GM23338 (cell line): ENCODE data around the gene BTBD9.

Source experiments
- CREB1 ChIP-seq: fragments of 250-450 bp; sonication (Bioruptor Pico); IDR thresholded peaks from 2 replicates; pipeline ENCODE4 v1.5.0; 2020; ENCODE audit warnings: low read depth, mild to moderate bottlenecking, moderate library complexity
- CTCF ChIP-seq, 2 experiments: fragments of 200-600 bp in 1 of 2; sonication (generic) in 1 of 2; conservative IDR thresholded peaks; 2 replicates each; pipeline versions ENCODE4 v1.5.1 to v1.6.1; 2016 to 2017; ENCODE audit warnings: antibody characterized with exemption in 2 of 2, low read depth in 2 of 2, mild to moderate bottlenecking in 2 of 2, moderate library complexity in 1 of 2
- EZH2 ChIP-seq: fragments of 200-600 bp; sonication (generic); IDR thresholded peaks from one replicate; pipeline ENCODE4 v1.8.0; 2017; ENCODE audit warnings: antibody characterized with exemption, mild to moderate bottlenecking, low read depth; ENCODE audit not compliant: unreplicated experiment
- EZH2phosphoT487 ChIP-seq: fragments of 200-600 bp; sonication (generic); IDR thresholded peaks from one replicate; pipeline ENCODE4 v1.8.1; 2018; ENCODE audit warnings: antibody characterized with exemption; ENCODE audit not compliant: unreplicated experiment
- JUNB ChIP-seq: IDR thresholded peaks from one replicate; pipeline ENCODE4 v1.6.1; 2016; ENCODE audit warnings: antibody characterized with exemption; ENCODE audit not compliant: unreplicated experiment
- NANOG ChIP-seq: IDR thresholded peaks from 2 replicates; pipeline ENCODE4 v1.6.1; 2016; ENCODE audit warnings: antibody characterized with exemption, borderline replicate concordance
- POLR2AphosphoS5 ChIP-seq: IDR thresholded peaks from 2 replicates; pipeline ENCODE4 v1.6.1; 2016; ENCODE audit warnings: antibody characterized with exemption, low read depth
- STAT1 ChIP-seq: IDR thresholded peaks from one replicate; pipeline ENCODE4 v1.6.1; 2016; ENCODE audit warnings: antibody characterized with exemption; ENCODE audit not compliant: unreplicated experiment
- ZNF114 ChIP-seq: fragments of 250-450 bp; sonication (Bioruptor Pico); IDR thresholded peaks from 2 replicates; pipeline ENCODE4 v1.5.0; 2020; ENCODE audit warnings: mild to moderate bottlenecking, moderate library complexity
- ZNF331 ChIP-seq: fragments of 250-450 bp; sonication (Bioruptor Pico); IDR thresholded peaks from 2 replicates; pipeline ENCODE4 v1.5.0; 2020; ENCODE audit warnings: low read depth, mild to moderate bottlenecking, moderate library complexity
- TF ChIP-seq, protein P1 (sequence below): IDR thresholded peaks from one replicate; pipeline ENCODE4 v1.6.1; 2018; ENCODE audit warnings: antibody characterized with exemption; ENCODE audit not compliant: unreplicated experiment
- TF ChIP-seq, protein P2 (sequence below): IDR thresholded peaks from 2 replicates; pipeline ENCODE4 v1.6.1; 2016; ENCODE audit warnings: antibody characterized with exemption
- TF ChIP-seq, protein P3 (sequence below): fragments of 250-450 bp; sonication (Bioruptor Pico); IDR thresholded peaks from 2 replicates; pipeline ENCODE4 v1.5.0; 2020; ENCODE audit warnings: mild to moderate bottlenecking, moderate library complexity

DNA sequence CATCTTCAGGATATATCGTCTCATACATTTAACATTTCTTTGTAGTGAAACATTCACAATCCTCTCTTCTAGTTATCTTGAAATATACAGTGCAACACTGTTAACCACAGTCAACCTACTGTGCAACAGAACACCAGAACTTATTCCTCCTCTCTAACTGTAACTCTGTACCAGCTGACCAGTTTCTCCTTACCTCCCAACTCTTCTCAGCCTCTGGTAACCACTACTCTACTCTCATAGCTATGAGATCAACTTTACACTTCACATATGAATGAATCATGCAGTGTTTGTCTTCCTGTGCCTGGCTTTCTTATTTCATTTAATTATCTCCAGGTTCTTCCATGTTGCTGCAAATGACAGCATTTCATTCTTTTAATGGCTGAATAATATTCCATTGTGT, 337.6 kb downstream of the BTBD9 start:
- TF ChIP-seq CTCF (conservative IDR thresholded peaks at IDR 0.05; ENCODE audit: low read depth in 2 of 2): no peak
- TF ChIP-seq, protein P1, sequence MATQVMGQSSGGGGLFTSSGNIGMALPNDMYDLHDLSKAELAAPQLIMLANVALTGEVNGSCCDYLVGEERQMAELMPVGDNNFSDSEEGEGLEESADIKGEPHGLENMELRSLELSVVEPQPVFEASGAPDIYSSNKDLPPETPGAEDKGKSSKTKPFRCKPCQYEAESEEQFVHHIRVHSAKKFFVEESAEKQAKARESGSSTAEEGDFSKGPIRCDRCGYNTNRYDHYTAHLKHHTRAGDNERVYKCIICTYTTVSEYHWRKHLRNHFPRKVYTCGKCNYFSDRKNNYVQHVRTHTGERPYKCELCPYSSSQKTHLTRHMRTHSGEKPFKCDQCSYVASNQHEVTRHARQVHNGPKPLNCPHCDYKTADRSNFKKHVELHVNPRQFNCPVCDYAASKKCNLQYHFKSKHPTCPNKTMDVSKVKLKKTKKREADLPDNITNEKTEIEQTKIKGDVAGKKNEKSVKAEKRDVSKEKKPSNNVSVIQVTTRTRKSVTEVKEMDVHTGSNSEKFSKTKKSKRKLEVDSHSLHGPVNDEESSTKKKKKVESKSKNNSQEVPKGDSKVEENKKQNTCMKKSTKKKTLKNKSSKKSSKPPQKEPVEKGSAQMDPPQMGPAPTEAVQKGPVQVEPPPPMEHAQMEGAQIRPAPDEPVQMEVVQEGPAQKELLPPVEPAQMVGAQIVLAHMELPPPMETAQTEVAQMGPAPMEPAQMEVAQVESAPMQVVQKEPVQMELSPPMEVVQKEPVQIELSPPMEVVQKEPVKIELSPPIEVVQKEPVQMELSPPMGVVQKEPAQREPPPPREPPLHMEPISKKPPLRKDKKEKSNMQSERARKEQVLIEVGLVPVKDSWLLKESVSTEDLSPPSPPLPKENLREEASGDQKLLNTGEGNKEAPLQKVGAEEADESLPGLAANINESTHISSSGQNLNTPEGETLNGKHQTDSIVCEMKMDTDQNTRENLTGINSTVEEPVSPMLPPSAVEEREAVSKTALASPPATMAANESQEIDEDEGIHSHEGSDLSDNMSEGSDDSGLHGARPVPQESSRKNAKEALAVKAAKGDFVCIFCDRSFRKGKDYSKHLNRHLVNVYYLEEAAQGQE: no peak
- no peak for TF ChIP-seq EZH2phosphoT487
- no peak for TF ChIP-seq POLR2AphosphoS5
- no peak for TF ChIP-seq CREB1 (CRISPR knock-in tag)
- no peak for TF ChIP-seq EZH2
- TF ChIP-seq, protein P2, sequence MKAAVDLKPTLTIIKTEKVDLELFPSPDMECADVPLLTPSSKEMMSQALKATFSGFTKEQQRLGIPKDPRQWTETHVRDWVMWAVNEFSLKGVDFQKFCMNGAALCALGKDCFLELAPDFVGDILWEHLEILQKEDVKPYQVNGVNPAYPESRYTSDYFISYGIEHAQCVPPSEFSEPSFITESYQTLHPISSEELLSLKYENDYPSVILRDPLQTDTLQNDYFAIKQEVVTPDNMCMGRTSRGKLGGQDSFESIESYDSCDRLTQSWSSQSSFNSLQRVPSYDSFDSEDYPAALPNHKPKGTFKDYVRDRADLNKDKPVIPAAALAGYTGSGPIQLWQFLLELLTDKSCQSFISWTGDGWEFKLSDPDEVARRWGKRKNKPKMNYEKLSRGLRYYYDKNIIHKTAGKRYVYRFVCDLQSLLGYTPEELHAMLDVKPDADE: no peak
- TF ChIP-seq, protein P3, sequence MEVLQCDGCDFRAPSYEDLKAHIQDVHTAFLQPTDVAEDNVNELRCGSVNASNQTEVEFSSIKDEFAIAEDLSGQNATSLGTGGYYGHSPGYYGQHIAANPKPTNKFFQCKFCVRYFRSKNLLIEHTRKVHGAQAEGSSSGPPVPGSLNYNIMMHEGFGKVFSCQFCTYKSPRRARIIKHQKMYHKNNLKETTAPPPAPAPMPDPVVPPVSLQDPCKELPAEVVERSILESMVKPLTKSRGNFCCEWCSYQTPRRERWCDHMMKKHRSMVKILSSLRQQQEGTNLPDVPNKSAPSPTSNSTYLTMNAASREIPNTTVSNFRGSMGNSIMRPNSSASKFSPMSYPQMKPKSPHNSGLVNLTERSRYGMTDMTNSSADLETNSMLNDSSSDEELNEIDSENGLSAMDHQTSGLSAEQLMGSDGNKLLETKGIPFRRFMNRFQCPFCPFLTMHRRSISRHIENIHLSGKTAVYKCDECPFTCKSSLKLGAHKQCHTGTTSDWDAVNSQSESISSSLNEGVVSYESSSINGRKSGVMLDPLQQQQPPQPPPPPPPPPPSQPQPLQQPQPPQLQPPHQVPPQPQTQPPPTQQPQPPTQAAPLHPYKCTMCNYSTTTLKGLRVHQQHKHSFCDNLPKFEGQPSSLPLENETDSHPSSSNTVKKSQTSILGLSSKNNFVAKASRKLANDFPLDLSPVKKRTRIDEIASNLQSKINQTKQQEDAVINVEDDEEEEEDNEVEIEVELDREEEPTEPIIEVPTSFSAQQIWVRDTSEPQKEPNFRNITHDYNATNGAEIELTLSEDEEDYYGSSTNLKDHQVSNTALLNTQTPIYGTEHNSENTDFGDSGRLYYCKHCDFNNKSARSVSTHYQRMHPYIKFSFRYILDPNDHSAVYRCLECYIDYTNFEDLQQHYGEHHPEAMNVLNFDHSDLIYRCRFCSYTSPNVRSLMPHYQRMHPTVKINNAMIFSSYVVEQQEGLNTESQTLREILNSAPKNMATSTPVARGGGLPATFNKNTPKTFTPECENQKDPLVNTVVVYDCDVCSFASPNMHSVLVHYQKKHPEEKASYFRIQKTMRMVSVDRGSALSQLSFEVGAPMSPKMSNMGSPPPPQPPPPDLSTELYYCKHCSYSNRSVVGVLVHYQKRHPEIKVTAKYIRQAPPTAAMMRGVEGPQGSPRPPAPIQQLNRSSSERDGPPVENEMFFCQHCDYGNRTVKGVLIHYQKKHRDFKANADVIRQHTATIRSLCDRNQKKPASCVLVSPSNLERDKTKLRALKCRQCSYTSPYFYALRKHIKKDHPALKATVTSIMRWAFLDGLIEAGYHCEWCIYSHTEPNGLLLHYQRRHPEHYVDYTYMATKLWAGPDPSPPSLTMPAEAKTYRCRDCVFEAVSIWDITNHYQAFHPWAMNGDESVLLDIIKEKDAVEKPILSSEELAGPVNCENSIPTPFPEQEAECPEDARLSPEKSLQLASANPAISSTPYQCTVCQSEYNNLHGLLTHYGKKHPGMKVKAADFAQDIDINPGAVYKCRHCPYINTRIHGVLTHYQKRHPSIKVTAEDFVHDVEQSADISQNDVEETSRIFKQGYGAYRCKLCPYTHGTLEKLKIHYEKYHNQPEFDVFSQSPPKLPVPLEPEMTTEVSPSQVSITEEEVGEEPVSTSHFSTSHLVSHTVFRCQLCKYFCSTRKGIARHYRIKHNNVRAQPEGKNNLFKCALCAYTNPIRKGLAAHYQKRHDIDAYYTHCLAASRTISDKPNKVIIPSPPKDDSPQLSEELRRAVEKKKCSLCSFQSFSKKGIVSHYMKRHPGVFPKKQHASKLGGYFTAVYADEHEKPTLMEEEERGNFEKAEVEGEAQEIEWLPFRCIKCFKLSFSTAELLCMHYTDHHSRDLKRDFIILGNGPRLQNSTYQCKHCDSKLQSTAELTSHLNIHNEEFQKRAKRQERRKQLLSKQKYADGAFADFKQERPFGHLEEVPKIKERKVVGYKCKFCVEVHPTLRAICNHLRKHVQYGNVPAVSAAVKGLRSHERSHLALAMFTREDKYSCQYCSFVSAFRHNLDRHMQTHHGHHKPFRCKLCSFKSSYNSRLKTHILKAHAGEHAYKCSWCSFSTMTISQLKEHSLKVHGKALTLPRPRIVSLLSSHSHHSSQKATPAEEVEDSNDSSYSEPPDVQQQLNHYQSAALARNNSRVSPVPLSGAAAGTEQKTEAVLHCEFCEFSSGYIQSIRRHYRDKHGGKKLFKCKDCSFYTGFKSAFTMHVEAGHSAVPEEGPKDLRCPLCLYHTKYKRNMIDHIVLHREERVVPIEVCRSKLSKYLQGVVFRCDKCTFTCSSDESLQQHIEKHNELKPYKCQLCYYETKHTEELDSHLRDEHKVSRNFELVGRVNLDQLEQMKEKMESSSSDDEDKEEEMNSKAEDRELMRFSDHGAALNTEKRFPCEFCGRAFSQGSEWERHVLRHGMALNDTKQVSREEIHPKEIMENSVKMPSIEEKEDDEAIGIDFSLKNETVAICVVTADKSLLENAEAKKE (CRISPR knock-in tag): no peak
- no peak for TF ChIP-seq JUNB
- no peak for TF ChIP-seq STAT1
- TF ChIP-seq ZNF331 (CRISPR knock-in tag): no peak
- TF ChIP-seq ZNF114 (CRISPR knock-in tag): no peak
- no peak for TF ChIP-seq NANOG
